ENCODE results near the gene PHACTR3.

GRCh38 chr20:59629141-59630045 is 25.1 kb downstream of the PHACTR3 start:
- no peak for TF ChIP-seq CTCF (IDR thresholded peaks at IDR 0.05)
- TF ChIP-seq POLR2A (IDR thresholded peaks at IDR 0.05): no peak

Data from lower leg skin (tissue), 3 donors.